Activated gamma-delta T cell treated with Interleukin-2 at 50 U/mL for 16 hours (primary cell): Measurements from ENCODE around the gene CNOT1.
"Not testable (repeated sequence)": the region's sequence is repeated elsewhere in the genome, so short reads cannot be mapped to it uniquely, and the experiment has no call there.

Experiments
- DNase-seq: peaks from one replicate; pipeline ENCODE4 v3.0.0-alpha.2; 2020

CNOT1 gene

GRCh38 chr16:58637021-58637420 lies 7.4 kb upstream of the CNOT1 start:
- DNase-seq, result not testable (repeated sequence)

- DNase-seq, result no peak
These were observed 6.8 kb upstream of the CNOT1 start for GRCh38 chr16:58636466-58636865.

GRCh38 chr16:58635502-58635901 lies 5.9 kb upstream of the CNOT1 start:
- DNase-seq, result no peak

GRCh38 chr16:58634265-58634802 lies 4.7 kb upstream of the CNOT1 start:
- no peak for DNase-seq

- DNase-seq, result peak; percentile 41
These were observed 537 bp downstream of the CNOT1 start for GRCh38 chr16:58628845-58629732.

- DNase-seq, result no peak
These were observed 5.4 kb downstream of the CNOT1 start for GRCh38 chr16:58624209-58624608.

GRCh38 chr16:58620396-58620795 lies 9.2 kb downstream of the CNOT1 start:
- DNase-seq, result no peak

- no peak for DNase-seq
These were observed 14.3 kb downstream of the CNOT1 start for GRCh38 chr16:58615280-58615679.

- no peak for DNase-seq
These were observed 14.8 kb downstream of the CNOT1 start for GRCh38 chr16:58614860-58615259.

GRCh38 chr16:58614212-58614611 lies 15.4 kb downstream of the CNOT1 start:
- DNase-seq, result no peak

- DNase-seq, result not testable (repeated sequence)
These were observed 16.7 kb downstream of the CNOT1 start for GRCh38 chr16:58612965-58613364.

- no peak for DNase-seq
These were observed 21.0 kb downstream of the CNOT1 start for GRCh38 chr16:58608601-58609136.

GRCh38 chr16:58605562-58605961 lies 24.1 kb downstream of the CNOT1 start:
- no peak for DNase-seq

- no peak for DNase-seq
These were observed 38.5 kb downstream of the CNOT1 start for GRCh38 chr16:58591083-58591482.

- DNase-seq, result no peak
These were observed 40.2 kb downstream of the CNOT1 start for GRCh38 chr16:58589326-58589905.

GRCh38 chr16:58588406-58588805 lies 41.2 kb downstream of the CNOT1 start:
- DNase-seq, result no peak

GRCh38 chr16:58586340-58587030 lies 43.1 kb downstream of the CNOT1 start:
- DNase-seq, result no peak

- no peak for DNase-seq
These were observed 44.7 kb downstream of the CNOT1 start for GRCh38 chr16:58584831-58585505.

GRCh38 chr16:58582971-58583765 lies 46.5 kb downstream of the CNOT1 start:
- DNase-seq, result no peak

- no peak for DNase-seq
These were observed 47.5 kb downstream of the CNOT1 start for GRCh38 chr16:58582133-58582532.

- DNase-seq, result no peak
These were observed 50.0 kb downstream of the CNOT1 start for GRCh38 chr16:58579587-58579986.

- DNase-seq, result no peak
These were observed 51.0 kb downstream of the CNOT1 start for GRCh38 chr16:58578642-58579041.
